Mesenchymal stem cell (in vitro differentiated cells and primary cell): Measurements from ENCODE around the gene NDRG2.

ENCODE experiments used
- DNase-seq: peaks from one replicate; pipeline ENCODE4 v3.0.0-alpha.2; 2013
- H2AFZ ChIP-seq: one replicate; pipeline ENCODE4 v1.6.1; 2013; ENCODE audit warnings: low read depth, mild to moderate bottlenecking, control low read depth, inconsistent platforms, low read length, moderate library complexity
- H2AK5ac ChIP-seq: 2 replicates; pipeline ENCODE4 v1.6.1; 2013; ENCODE audit warnings: low read length, moderate library complexity, mild to moderate bottlenecking, inconsistent platforms; ENCODE audit not compliant: severe bottlenecking
- H2BK120ac ChIP-seq: one replicate; pipeline ENCODE4 v1.6.1; 2013; ENCODE audit warnings: low read depth, mild to moderate bottlenecking, inconsistent platforms, low read length, moderate library complexity
- H2BK12ac ChIP-seq, 2 experiments: one replicate each; pipeline ENCODE4 v1.6.1; 2013; ENCODE audit warnings: inconsistent platforms in 2 of 2, low read length in 2 of 2, mild to moderate bottlenecking in 2 of 2, moderate library complexity in 2 of 2, control low read depth in 1 of 2
- H2BK15ac ChIP-seq: one replicate; pipeline ENCODE4 v1.6.1; 2013; ENCODE audit warnings: mild to moderate bottlenecking, low read depth, inconsistent platforms; ENCODE audit not compliant: poor library complexity, severe bottlenecking
- H2BK5ac ChIP-seq: 2 replicates; pipeline ENCODE4 v1.6.1; 2013; ENCODE audit warnings: low read depth, mild to moderate bottlenecking, low read length, control low read depth, inconsistent platforms; ENCODE audit not compliant: poor library complexity, severe bottlenecking
- H3K14ac ChIP-seq, 2 experiments: one replicate each; pipeline ENCODE4 v1.6.1; 2013; ENCODE audit warnings: inconsistent platforms in 2 of 2, low read length in 2 of 2, control low read depth in 1 of 2, mild to moderate bottlenecking in 1 of 2, moderate library complexity in 1 of 2
- H3K18ac ChIP-seq, 2 experiments: one replicate each; pipeline ENCODE4 v1.6.1; 2013; ENCODE audit warnings: inconsistent platforms in 2 of 2, low read length in 2 of 2, control low read depth in 1 of 2, low read depth in 1 of 2, mild to moderate bottlenecking in 1 of 2
- H3K23ac ChIP-seq, 2 experiments: one replicate each; pipeline ENCODE4 v1.6.1; 2013; ENCODE audit warnings: inconsistent platforms in 2 of 2, low read length in 2 of 2, mild to moderate bottlenecking in 2 of 2, moderate library complexity in 2 of 2, control low read depth in 1 of 2
- H3K27ac ChIP-seq: 2 replicates; pipeline ENCODE4 v1.5.1; 2013; ENCODE audit warnings: mild to moderate bottlenecking, moderate library complexity, low read length, control low read depth, inconsistent platforms; ENCODE audit not compliant: poor library complexity, severe bottlenecking
- H3K27me3 ChIP-seq, 2 experiments: 2 replicates each; pipeline versions ENCODE4 v1.6.1 to v1.7.0; 2013; ENCODE audit warnings: low read length in 2 of 2, mild to moderate bottlenecking in 2 of 2, moderate library complexity in 2 of 2, control low read depth in 1 of 2, inconsistent platforms in 1 of 2; ENCODE audit not compliant: control insufficient read depth in 1 of 2, insufficient read depth in 1 of 2
- H3K36me3 ChIP-seq, 2 experiments: 2 replicates each; pipeline versions ENCODE4 v1.6.1 to v1.7.0; 2013; ENCODE audit warnings: low read length in 2 of 2, control low read depth in 1 of 2, inconsistent platforms in 1 of 2, low read depth in 1 of 2, mild to moderate bottlenecking in 1 of 2; ENCODE audit not compliant: insufficient read depth in 2 of 2, control insufficient read depth in 1 of 2
- H3K4ac ChIP-seq, 2 experiments: one replicate each; pipeline ENCODE4 v1.6.1; 2013; ENCODE audit warnings: inconsistent platforms in 2 of 2, low read length in 2 of 2, mild to moderate bottlenecking in 2 of 2, moderate library complexity in 2 of 2, control low read depth in 1 of 2, low read depth in 1 of 2
- H3K4me1 ChIP-seq: 2 replicates; pipeline ENCODE4 v1.6.1; 2013; ENCODE audit warnings: low read depth, low read length, control low read depth; ENCODE audit not compliant: control insufficient read depth, insufficient read depth
- H3K4me2 ChIP-seq: 2 replicates; pipeline ENCODE4 v1.6.1; 2013; ENCODE audit warnings: low read length, mild to moderate bottlenecking, inconsistent platforms; ENCODE audit not compliant: poor library complexity, severe bottlenecking
- H3K4me3 ChIP-seq, 2 experiments: 2 replicates each; pipeline versions ENCODE4 v1.5.1 to v1.7.0; 2013; ENCODE audit warnings: low read length in 2 of 2, mild to moderate bottlenecking in 2 of 2, control low read depth in 1 of 2, low read depth in 1 of 2; ENCODE audit not compliant: insufficient read depth in 1 of 2
- H3K79me1 ChIP-seq: replicated peaks from 2 replicates; pipeline ENCODE4 v1.6.1; 2013; ENCODE audit warnings: mild to moderate bottlenecking, control low read depth, low read length, inconsistent platforms; ENCODE audit not compliant: poor library complexity, severe bottlenecking
- H3K9ac ChIP-seq: 2 replicates; pipeline ENCODE4 v1.7.0; 2013; ENCODE audit warnings: mild to moderate bottlenecking, low read length, moderate library complexity
- H3K9me3 ChIP-seq: 2 replicates; pipeline ENCODE4 v1.7.0; 2013; ENCODE audit warnings: mild to moderate bottlenecking, low read length; ENCODE audit not compliant: control insufficient read depth
- H4K8ac ChIP-seq: one replicate; pipeline ENCODE4 v1.6.1; 2013; ENCODE audit warnings: inconsistent platforms, mild to moderate bottlenecking, low read length, moderate library complexity
- H4K91ac ChIP-seq: one replicate; pipeline ENCODE4 v1.6.1; 2013; ENCODE audit warnings: mild to moderate bottlenecking, low read length, inconsistent platforms
- WGBS: methylation state at CpG from one replicate; pipeline ENCODE4 v1.1.7; 2013; ENCODE audit warnings: mixed read lengths; 5-methylcytosine and 5-hydroxymethylcytosine counted together

The NDRG2 gene

DNA sequence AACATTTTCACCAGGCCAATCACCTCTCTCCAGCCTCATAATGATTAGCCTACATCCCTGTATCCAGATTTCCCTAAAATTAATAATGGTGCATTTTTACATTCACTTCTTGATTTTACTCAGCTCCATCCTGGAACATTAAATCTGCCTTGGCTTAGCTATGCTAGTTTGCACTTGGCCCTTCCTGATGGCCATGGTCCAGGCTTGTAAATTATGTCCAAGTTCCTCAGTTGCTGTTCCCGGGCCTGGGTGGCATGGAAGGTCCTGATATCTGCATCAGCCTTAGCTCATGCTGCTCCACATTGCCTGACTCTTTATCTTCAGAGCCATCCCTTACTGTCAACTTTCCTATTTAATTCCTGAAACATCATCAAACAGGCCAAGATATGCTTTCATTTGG, 46.2 kb downstream of the NDRG2 start:
- no peak overlapping the region for H3K23ac ChIP-seq
- peaks cover 0 to 2% of the 10 kb centered on the region in 2 experiments for H3K27me3 ChIP-seq
- H2BK5ac ChIP-seq, result no peak overlapping the region
- no peak overlapping the region for H2AK5ac ChIP-seq
- H2BK12ac ChIP-seq, result no peak overlapping the region
- no peaks in the 10 kb centered on the region for H3K9me3 ChIP-seq
- no peak overlapping the region for H4K91ac ChIP-seq
- DNase-seq, result no peak
- H3K9ac ChIP-seq, result no peak overlapping the region
- H3K4me1 ChIP-seq, result peaks cover 5% of the 10 kb centered on the region
- WGBS, result 90% methylated on average over 1 of the region's 1 CpG
- H3K14ac ChIP-seq, result no peak overlapping the region
- H4K8ac ChIP-seq, result no peak overlapping the region
- H2AFZ ChIP-seq, result no peak overlapping the region
- H3K4ac ChIP-seq, result no peak overlapping the region
- H3K79me1 ChIP-seq, result no peaks in the 10 kb centered on the region
- no peaks in the 10 kb centered on the region for H3K36me3 ChIP-seq
- H3K18ac ChIP-seq, result no peak overlapping the region
- no peak overlapping the region for H3K4me2 ChIP-seq
- H2BK120ac ChIP-seq, result no peak overlapping the region
- H3K27ac ChIP-seq, result no peak overlapping the region
- H2BK15ac ChIP-seq, result no peak overlapping the region
- no peak overlapping the region for H3K4me3 ChIP-seq

DNA sequence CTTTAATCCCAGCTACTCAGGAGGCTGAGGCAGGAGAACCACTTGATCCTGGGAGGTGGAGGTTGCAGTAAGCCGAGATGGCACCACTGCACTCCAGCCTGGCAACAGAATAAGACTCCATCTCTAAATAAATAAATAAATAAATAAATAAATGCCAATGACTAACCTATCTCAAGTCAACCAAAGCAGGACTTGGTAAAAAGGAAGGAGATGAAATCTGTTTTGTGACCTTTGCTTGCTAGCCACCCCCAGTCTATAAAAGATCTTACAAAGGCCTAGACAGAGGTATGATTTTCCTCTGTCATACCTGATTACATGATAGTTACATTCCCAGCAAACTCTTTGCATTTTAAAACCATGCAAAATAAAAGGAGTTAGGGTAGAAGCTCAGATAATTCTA, 48.6 kb downstream of the NDRG2 start:
- Histone ChIP-seq H2BK15ac (no peak overlapping the region), H3K27me3 (no peaks in the 10 kb centered on the region), H3K4me3 (no peak overlapping the region), H2BK12ac (no peak overlapping the region), H3K23ac (no peak overlapping the region), H3K18ac (no peak overlapping the region), H3K14ac (no peak overlapping the region), H3K79me1 (no peaks in the 10 kb centered on the region), H4K8ac (no peak overlapping the region), H3K27ac (no peak overlapping the region), H3K9ac (no peak overlapping the region), H2AK5ac (no peak overlapping the region), H2BK120ac (no peak overlapping the region), H2AFZ (no peak overlapping the region), H3K4me2 (no peak overlapping the region), H2BK5ac (no peak overlapping the region), H3K4me1 (peaks cover 9% of the 10 kb centered on the region), H3K36me3 (no peaks in the 10 kb centered on the region), H4K91ac (no peak overlapping the region), H3K9me3 (no peaks in the 10 kb centered on the region), H3K4ac (no peak overlapping the region)
- WGBS, result 100% methylated on average over 1 of the region's 1 CpG
- no peak for DNase-seq

DNA sequence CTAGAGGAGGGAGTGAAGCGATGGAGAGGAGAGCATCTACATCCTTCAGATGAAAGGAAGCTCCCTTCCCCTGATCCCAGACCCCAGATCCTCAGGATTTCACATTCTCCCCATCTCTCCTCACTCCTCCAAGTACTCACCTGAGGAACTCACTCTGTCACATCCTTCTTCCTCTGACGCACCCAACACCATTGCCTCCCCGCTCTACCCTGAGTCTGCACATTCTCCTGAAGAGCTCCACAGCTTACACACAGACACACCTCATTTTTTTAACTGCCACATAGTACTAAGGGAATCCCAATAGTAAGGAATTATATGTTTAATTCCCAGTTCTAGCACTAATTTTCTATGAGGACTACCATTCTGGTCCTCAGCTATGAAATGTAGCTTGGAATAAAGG, 51.4 kb downstream of the NDRG2 start:
- H3K4me2 ChIP-seq, result no peak overlapping the region
- no peak overlapping the region for H3K9ac ChIP-seq
- no peak overlapping the region for H2BK120ac ChIP-seq
- 89% methylated on average over 3 of the region's 3 CpGs for WGBS
- H3K14ac ChIP-seq, result no peak overlapping the region
- H2BK12ac ChIP-seq, result peak overlapping the region in 1 of 2 experiments; percentile 51
- H3K9me3 ChIP-seq, result no peaks in the 10 kb centered on the region
- H3K4me1 ChIP-seq, result peaks cover 11% of the 10 kb centered on the region
- peaks cover 0 to under 1% of the 10 kb centered on the region in 2 experiments for H3K27me3 ChIP-seq
- no peak overlapping the region for H3K4me3 ChIP-seq
- H2BK5ac ChIP-seq, result no peak overlapping the region
- peak overlapping the region; percentile 61 for H2AK5ac ChIP-seq
- no peak overlapping the region for H3K4ac ChIP-seq
- no peak overlapping the region for H3K18ac ChIP-seq
- no peak overlapping the region for H4K91ac ChIP-seq
- no peak for DNase-seq
- H3K79me1 ChIP-seq, result no peaks in the 10 kb centered on the region
- H3K27ac ChIP-seq, result no peak overlapping the region
- H3K23ac ChIP-seq, result no peak overlapping the region
- no peak overlapping the region for H4K8ac ChIP-seq
- H2AFZ ChIP-seq, result no peak overlapping the region
- H3K36me3 ChIP-seq, result no peaks in the 10 kb centered on the region
- H2BK15ac ChIP-seq, result no peak overlapping the region

DNA sequence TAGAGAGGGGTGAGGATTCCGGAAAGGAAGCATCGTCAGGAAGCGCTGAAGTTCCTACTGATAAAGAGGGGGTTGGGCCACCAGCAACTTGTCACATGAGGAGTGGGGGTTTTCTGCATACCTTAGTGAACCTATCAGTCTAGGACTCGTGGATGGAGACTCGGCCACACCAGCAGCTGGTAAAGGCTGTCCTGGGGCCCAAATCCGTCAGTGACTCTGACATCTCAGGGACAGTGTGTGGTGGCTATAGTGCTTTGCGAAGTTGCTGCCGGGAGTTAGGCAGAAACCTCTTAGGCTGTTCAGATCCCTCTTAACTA, 53.2 kb downstream of the NDRG2 start:
- no peak overlapping the region for H3K4ac ChIP-seq
- no peak overlapping the region for H3K27ac ChIP-seq
- no peak overlapping the region for H3K23ac ChIP-seq
- H3K4me1 ChIP-seq, result peaks cover 11% of the 10 kb centered on the region
- peak overlapping the region in 1 of 2 experiments; percentile 34 for H3K18ac ChIP-seq
- WGBS, result 13% methylated on average over 8 of the region's 8 CpGs
- H2AFZ ChIP-seq, result peak overlapping the region; percentile 81
- no peaks in the 10 kb centered on the region for H3K79me1 ChIP-seq
- H3K36me3 ChIP-seq, result no peaks in the 10 kb centered on the region
- H3K4me3 ChIP-seq, result peak overlapping the region in 1 of 2 experiments; percentile 84
- peak overlapping the region in 1 of 2 experiments; percentile 65 for H2BK12ac ChIP-seq
- H2BK5ac ChIP-seq, result no peak overlapping the region
- H2BK15ac ChIP-seq, result no peak overlapping the region
- peaks cover 12 to 14% of the 10 kb centered on the region in 2 experiments for H3K27me3 ChIP-seq
- H3K4me2 ChIP-seq, result no peak overlapping the region
- peak overlapping the region; percentile 87 for H3K9ac ChIP-seq
- peak overlapping the region; percentile 54 for H4K8ac ChIP-seq
- H3K14ac ChIP-seq, result no peak overlapping the region
- H2AK5ac ChIP-seq, result no peak overlapping the region
- no peaks in the 10 kb centered on the region for H3K9me3 ChIP-seq
- H4K91ac ChIP-seq, result peak overlapping the region; percentile 70
- DNase-seq, result no peak
- H2BK120ac ChIP-seq, result no peak overlapping the region
